ENCODE measurements around the gene MOCS2.

GRCh38 chr5:53052499-53052898 is 57.1 kb downstream of the MOCS2 start:
- no peak for TF ChIP-seq EZH2phosphoT487 (IDR thresholded peaks at IDR 0.05; ENCODE audit: insufficient read depth, low read depth)
- TF ChIP-seq EZH2 (IDR thresholded peaks at IDR 0.05; ENCODE audit: insufficient read depth, poor library complexity, severe bottlenecking), result no peak

Measured in GM23248 (cell line).